ENCODE results near the gene IFNGR1.

IFNGR1 gene

DNA sequence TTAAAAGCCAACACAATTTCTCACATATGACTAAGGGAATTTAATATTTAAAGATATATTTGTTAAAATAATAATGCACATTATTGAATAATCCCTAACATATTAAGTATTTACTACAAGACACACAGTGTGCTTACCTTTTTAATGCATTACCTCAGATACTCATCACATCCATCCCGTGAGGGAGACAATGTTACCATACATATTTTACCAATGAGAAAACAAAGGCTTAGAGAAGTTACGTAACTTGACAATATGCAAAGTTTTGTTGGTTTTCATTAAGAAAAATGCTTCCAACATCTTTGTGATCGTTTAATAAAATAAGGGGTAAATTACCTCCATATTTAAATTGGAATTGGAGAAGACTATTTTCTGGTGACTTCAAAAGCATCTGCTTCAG is 4.3 kb downstream of the IFNGR1 start:
- no peak overlapping the region for H3K27ac ChIP-seq (ENCODE audit: low read depth, low read length)

DNA sequence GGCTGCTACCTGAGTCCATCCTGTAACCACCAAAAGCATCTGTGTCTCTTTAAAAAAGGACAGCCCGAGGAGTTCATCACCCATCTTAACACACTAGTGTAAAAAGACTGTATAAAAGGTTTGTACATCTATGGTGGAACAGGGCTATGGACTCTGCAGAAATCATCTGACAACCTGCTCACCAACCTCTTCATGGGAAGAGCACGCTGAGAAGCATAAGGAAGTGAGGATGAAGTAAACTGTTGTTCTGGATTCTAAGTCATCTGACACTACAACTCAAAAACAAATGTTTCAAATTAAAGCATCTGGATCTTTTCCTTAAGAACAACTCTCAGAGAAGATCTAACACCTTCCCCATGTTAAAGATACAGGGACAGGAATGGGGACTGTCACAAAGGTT is 5.4 kb downstream of the IFNGR1 start:
- Histone ChIP-seq H4K20me1 (ENCODE audit: control insufficient read depth, insufficient read depth, low read depth, low read length) (no peaks in the 10 kb centered on the region), H3K36me3 (ENCODE audit: control insufficient read depth, low read length) (peaks cover 45% of the 10 kb centered on the region), H3K27ac (ENCODE audit: low read depth, low read length) (no peak overlapping the region), H3K4me1 (ENCODE audit: control insufficient read depth, low read length) (peaks cover 22% of the 10 kb centered on the region), H3F3A (ENCODE audit: control insufficient read depth, insufficient read depth) (no peaks in the 10 kb centered on the region), H3K9me3 (ENCODE audit: control insufficient read depth, insufficient read depth, low read length) (peaks cover 21% of the 10 kb centered on the region; the same call in 1 of the 2 replicates), H3K4me2 (ENCODE audit: low read length) (no peak overlapping the region), H3K27me3 (ENCODE audit: control insufficient read depth, low read length) (no peaks in the 10 kb centered on the region), H3K79me2 (ENCODE audit: control insufficient read depth, low read length) (peaks cover 99% of the 10 kb centered on the region), H3K9me2 (replicated peaks; ENCODE audit: control insufficient read depth, low read length) (no peaks in the 10 kb centered on the region), H3K4me3 (ENCODE audit: low read length) (no peak overlapping the region)
- no peak for TF ChIP-seq EZH2phosphoT487 (IDR thresholded peaks at IDR 0.05; ENCODE audit: borderline replicate concordance, low read length)
- TF ChIP-seq, protein P1, sequence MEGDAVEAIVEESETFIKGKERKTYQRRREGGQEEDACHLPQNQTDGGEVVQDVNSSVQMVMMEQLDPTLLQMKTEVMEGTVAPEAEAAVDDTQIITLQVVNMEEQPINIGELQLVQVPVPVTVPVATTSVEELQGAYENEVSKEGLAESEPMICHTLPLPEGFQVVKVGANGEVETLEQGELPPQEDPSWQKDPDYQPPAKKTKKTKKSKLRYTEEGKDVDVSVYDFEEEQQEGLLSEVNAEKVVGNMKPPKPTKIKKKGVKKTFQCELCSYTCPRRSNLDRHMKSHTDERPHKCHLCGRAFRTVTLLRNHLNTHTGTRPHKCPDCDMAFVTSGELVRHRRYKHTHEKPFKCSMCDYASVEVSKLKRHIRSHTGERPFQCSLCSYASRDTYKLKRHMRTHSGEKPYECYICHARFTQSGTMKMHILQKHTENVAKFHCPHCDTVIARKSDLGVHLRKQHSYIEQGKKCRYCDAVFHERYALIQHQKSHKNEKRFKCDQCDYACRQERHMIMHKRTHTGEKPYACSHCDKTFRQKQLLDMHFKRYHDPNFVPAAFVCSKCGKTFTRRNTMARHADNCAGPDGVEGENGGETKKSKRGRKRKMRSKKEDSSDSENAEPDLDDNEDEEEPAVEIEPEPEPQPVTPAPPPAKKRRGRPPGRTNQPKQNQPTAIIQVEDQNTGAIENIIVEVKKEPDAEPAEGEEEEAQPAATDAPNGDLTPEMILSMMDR (IDR thresholded peaks at IDR 0.05; ENCODE audit: low read depth, low read length, poor library complexity, severe bottlenecking): no peak

More for the DNA sequence above, 4.3 kb downstream of the IFNGR1 start:
- H3K79me2 ChIP-seq (ENCODE audit: control insufficient read depth, low read length): peaks cover 92% of the 10 kb centered on the region
- peaks cover 27% of the 10 kb centered on the region for H3K4me1 ChIP-seq (ENCODE audit: control insufficient read depth, low read length)
- peaks cover 14% of the 10 kb centered on the region; the same call in 1 of the 2 replicates for H3K9me3 ChIP-seq (ENCODE audit: control insufficient read depth, insufficient read depth, low read length)
- TF ChIP-seq, protein P1 (IDR thresholded peaks at IDR 0.05; ENCODE audit: low read depth, low read length, poor library complexity, severe bottlenecking): no peak
- no peak for TF ChIP-seq EZH2phosphoT487 (IDR thresholded peaks at IDR 0.05; ENCODE audit: borderline replicate concordance, low read length)
- no peak overlapping the region for H3K4me2 ChIP-seq (ENCODE audit: low read length)
- H4K20me1 ChIP-seq (ENCODE audit: control insufficient read depth, insufficient read depth, low read depth, low read length): no peaks in the 10 kb centered on the region
- H3K9me2 ChIP-seq (replicated peaks; ENCODE audit: control insufficient read depth, low read length): no peaks in the 10 kb centered on the region
- no peak overlapping the region for H3K4me3 ChIP-seq (ENCODE audit: low read length)
- no peaks in the 10 kb centered on the region for H3F3A ChIP-seq (ENCODE audit: control insufficient read depth, insufficient read depth)
- peaks cover 41% of the 10 kb centered on the region for H3K36me3 ChIP-seq (ENCODE audit: control insufficient read depth, low read length)
- no peaks in the 10 kb centered on the region for H3K27me3 ChIP-seq (ENCODE audit: control insufficient read depth, low read length)

DNA sequence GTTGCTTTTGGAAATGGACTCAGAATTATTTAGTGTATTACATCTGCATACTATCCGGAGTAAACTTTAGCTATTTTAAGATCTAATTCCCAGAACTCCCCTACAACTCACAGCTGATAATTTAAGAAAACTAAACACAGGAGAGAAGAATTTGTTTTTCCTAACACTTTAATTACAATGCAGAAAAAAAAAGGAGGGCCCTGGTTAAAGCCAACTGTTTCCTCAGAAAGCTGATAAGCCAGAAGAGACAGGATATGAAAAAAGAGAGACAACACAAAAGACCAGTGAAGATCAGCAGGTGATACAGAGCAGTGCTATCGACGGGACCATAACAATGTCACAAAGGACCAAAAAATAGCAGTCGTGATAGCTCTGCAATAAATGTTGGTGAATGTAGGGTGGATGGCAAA is 5.8 kb downstream of the IFNGR1 start:
- peaks cover 20% of the 10 kb centered on the region for H3K4me1 ChIP-seq (ENCODE audit: control insufficient read depth, low read length)
- H4K20me1 ChIP-seq (ENCODE audit: control insufficient read depth, insufficient read depth, low read depth, low read length): no peaks in the 10 kb centered on the region
- TF ChIP-seq, protein P1 (IDR thresholded peaks at IDR 0.05; ENCODE audit: low read depth, low read length, poor library complexity, severe bottlenecking): no peak
- TF ChIP-seq EZH2phosphoT487 (IDR thresholded peaks at IDR 0.05; ENCODE audit: borderline replicate concordance, low read length): no peak
- H3K27me3 ChIP-seq (ENCODE audit: control insufficient read depth, low read length): no peaks in the 10 kb centered on the region
- peaks cover 99% of the 10 kb centered on the region for H3K79me2 ChIP-seq (ENCODE audit: control insufficient read depth, low read length)
- H3K9me2 ChIP-seq (replicated peaks; ENCODE audit: control insufficient read depth, low read length): no peaks in the 10 kb centered on the region
- peaks cover 44% of the 10 kb centered on the region for H3K36me3 ChIP-seq (ENCODE audit: control insufficient read depth, low read length)
- no peak overlapping the region for H3K4me2 ChIP-seq (ENCODE audit: low read length)
- H3K27ac ChIP-seq (ENCODE audit: low read depth, low read length): no peak overlapping the region
- H3F3A ChIP-seq (ENCODE audit: control insufficient read depth, insufficient read depth): no peaks in the 10 kb centered on the region
- peaks cover 25% of the 10 kb centered on the region; the same call in 1 of the 2 replicates for H3K9me3 ChIP-seq (ENCODE audit: control insufficient read depth, insufficient read depth, low read length)
- H3K4me3 ChIP-seq (ENCODE audit: low read length): no peak overlapping the region

Measured in DOHH2 (cell line).